ENCODE results near the gene ADARB1.

DNA sequence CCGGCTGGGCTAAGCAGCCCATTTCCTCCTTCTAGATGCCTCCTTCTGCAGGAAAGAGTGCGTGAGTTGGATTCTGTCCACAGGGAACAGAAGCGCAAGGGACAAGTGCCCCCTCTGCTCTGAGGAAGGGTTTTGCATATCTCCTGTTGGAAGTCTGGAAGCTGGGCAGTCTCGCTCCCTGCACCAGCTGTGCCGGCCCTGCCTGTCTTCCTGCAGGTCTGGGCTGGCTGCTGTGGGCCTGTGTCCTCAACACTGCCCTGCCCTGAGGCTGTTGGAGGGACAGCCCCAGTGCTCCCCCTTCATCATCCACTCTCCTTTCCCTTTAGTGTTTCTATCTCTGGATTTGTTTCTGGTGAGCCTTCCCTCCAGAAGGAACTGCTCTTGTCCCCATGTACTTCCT, 21.8 kb downstream of the ADARB1 start:
- TF ChIP-seq, protein P1, sequence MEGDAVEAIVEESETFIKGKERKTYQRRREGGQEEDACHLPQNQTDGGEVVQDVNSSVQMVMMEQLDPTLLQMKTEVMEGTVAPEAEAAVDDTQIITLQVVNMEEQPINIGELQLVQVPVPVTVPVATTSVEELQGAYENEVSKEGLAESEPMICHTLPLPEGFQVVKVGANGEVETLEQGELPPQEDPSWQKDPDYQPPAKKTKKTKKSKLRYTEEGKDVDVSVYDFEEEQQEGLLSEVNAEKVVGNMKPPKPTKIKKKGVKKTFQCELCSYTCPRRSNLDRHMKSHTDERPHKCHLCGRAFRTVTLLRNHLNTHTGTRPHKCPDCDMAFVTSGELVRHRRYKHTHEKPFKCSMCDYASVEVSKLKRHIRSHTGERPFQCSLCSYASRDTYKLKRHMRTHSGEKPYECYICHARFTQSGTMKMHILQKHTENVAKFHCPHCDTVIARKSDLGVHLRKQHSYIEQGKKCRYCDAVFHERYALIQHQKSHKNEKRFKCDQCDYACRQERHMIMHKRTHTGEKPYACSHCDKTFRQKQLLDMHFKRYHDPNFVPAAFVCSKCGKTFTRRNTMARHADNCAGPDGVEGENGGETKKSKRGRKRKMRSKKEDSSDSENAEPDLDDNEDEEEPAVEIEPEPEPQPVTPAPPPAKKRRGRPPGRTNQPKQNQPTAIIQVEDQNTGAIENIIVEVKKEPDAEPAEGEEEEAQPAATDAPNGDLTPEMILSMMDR (conservative IDR thresholded peaks at IDR 0.05; ENCODE audit: low read depth in 2 of 2) = no peak
- TF ChIP-seq POLR2AphosphoS5 (IDR thresholded peaks at IDR 0.05; ENCODE audit: low read depth) (no peak), JUNB (IDR thresholded peaks at IDR 0.05; ENCODE audit: unreplicated experiment) (no peak), EZH2 (IDR thresholded peaks at IDR 0.05; ENCODE audit: low read depth, unreplicated experiment) (no peak), EZH2phosphoT487 (IDR thresholded peaks at IDR 0.05; ENCODE audit: unreplicated experiment) (no peak), CREB1 (CRISPR knock-in tag; IDR thresholded peaks at IDR 0.05; ENCODE audit: low read depth) (no peak), ZNF114 (CRISPR knock-in tag; IDR thresholded peaks at IDR 0.05) (no peak), ZNF331 (CRISPR knock-in tag; IDR thresholded peaks at IDR 0.05; ENCODE audit: low read depth) (no peak), STAT1 (IDR thresholded peaks at IDR 0.05; ENCODE audit: unreplicated experiment) (no peak)
- TF ChIP-seq, protein P2, sequence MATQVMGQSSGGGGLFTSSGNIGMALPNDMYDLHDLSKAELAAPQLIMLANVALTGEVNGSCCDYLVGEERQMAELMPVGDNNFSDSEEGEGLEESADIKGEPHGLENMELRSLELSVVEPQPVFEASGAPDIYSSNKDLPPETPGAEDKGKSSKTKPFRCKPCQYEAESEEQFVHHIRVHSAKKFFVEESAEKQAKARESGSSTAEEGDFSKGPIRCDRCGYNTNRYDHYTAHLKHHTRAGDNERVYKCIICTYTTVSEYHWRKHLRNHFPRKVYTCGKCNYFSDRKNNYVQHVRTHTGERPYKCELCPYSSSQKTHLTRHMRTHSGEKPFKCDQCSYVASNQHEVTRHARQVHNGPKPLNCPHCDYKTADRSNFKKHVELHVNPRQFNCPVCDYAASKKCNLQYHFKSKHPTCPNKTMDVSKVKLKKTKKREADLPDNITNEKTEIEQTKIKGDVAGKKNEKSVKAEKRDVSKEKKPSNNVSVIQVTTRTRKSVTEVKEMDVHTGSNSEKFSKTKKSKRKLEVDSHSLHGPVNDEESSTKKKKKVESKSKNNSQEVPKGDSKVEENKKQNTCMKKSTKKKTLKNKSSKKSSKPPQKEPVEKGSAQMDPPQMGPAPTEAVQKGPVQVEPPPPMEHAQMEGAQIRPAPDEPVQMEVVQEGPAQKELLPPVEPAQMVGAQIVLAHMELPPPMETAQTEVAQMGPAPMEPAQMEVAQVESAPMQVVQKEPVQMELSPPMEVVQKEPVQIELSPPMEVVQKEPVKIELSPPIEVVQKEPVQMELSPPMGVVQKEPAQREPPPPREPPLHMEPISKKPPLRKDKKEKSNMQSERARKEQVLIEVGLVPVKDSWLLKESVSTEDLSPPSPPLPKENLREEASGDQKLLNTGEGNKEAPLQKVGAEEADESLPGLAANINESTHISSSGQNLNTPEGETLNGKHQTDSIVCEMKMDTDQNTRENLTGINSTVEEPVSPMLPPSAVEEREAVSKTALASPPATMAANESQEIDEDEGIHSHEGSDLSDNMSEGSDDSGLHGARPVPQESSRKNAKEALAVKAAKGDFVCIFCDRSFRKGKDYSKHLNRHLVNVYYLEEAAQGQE (IDR thresholded peaks at IDR 0.05; ENCODE audit: unreplicated experiment) = no peak
- TF ChIP-seq, protein P3, sequence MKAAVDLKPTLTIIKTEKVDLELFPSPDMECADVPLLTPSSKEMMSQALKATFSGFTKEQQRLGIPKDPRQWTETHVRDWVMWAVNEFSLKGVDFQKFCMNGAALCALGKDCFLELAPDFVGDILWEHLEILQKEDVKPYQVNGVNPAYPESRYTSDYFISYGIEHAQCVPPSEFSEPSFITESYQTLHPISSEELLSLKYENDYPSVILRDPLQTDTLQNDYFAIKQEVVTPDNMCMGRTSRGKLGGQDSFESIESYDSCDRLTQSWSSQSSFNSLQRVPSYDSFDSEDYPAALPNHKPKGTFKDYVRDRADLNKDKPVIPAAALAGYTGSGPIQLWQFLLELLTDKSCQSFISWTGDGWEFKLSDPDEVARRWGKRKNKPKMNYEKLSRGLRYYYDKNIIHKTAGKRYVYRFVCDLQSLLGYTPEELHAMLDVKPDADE (IDR thresholded peaks at IDR 0.05) = no peak
- TF ChIP-seq, protein P4, sequence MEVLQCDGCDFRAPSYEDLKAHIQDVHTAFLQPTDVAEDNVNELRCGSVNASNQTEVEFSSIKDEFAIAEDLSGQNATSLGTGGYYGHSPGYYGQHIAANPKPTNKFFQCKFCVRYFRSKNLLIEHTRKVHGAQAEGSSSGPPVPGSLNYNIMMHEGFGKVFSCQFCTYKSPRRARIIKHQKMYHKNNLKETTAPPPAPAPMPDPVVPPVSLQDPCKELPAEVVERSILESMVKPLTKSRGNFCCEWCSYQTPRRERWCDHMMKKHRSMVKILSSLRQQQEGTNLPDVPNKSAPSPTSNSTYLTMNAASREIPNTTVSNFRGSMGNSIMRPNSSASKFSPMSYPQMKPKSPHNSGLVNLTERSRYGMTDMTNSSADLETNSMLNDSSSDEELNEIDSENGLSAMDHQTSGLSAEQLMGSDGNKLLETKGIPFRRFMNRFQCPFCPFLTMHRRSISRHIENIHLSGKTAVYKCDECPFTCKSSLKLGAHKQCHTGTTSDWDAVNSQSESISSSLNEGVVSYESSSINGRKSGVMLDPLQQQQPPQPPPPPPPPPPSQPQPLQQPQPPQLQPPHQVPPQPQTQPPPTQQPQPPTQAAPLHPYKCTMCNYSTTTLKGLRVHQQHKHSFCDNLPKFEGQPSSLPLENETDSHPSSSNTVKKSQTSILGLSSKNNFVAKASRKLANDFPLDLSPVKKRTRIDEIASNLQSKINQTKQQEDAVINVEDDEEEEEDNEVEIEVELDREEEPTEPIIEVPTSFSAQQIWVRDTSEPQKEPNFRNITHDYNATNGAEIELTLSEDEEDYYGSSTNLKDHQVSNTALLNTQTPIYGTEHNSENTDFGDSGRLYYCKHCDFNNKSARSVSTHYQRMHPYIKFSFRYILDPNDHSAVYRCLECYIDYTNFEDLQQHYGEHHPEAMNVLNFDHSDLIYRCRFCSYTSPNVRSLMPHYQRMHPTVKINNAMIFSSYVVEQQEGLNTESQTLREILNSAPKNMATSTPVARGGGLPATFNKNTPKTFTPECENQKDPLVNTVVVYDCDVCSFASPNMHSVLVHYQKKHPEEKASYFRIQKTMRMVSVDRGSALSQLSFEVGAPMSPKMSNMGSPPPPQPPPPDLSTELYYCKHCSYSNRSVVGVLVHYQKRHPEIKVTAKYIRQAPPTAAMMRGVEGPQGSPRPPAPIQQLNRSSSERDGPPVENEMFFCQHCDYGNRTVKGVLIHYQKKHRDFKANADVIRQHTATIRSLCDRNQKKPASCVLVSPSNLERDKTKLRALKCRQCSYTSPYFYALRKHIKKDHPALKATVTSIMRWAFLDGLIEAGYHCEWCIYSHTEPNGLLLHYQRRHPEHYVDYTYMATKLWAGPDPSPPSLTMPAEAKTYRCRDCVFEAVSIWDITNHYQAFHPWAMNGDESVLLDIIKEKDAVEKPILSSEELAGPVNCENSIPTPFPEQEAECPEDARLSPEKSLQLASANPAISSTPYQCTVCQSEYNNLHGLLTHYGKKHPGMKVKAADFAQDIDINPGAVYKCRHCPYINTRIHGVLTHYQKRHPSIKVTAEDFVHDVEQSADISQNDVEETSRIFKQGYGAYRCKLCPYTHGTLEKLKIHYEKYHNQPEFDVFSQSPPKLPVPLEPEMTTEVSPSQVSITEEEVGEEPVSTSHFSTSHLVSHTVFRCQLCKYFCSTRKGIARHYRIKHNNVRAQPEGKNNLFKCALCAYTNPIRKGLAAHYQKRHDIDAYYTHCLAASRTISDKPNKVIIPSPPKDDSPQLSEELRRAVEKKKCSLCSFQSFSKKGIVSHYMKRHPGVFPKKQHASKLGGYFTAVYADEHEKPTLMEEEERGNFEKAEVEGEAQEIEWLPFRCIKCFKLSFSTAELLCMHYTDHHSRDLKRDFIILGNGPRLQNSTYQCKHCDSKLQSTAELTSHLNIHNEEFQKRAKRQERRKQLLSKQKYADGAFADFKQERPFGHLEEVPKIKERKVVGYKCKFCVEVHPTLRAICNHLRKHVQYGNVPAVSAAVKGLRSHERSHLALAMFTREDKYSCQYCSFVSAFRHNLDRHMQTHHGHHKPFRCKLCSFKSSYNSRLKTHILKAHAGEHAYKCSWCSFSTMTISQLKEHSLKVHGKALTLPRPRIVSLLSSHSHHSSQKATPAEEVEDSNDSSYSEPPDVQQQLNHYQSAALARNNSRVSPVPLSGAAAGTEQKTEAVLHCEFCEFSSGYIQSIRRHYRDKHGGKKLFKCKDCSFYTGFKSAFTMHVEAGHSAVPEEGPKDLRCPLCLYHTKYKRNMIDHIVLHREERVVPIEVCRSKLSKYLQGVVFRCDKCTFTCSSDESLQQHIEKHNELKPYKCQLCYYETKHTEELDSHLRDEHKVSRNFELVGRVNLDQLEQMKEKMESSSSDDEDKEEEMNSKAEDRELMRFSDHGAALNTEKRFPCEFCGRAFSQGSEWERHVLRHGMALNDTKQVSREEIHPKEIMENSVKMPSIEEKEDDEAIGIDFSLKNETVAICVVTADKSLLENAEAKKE (CRISPR knock-in tag; IDR thresholded peaks at IDR 0.05) = no peak
